Left lobe of liver (tissue), 1 donor: ENCODE data around the gene MANSC1. TPM values are rescaled to one million over a fixed set of nuclear protein-coding genes. Genes with fewer than 3 reads are reported as not detected.

Source experiments
- total RNA-seq: library from RNA; stranded (reverse); gene quantifications from one replicate; pipeline ENCODE4 v1.2.1, GENCODE V29; 2021
- donor health status: DM: no; HTN: yes; CAD: no.

The MANSC1 gene
- total RNA-seq, 1 donor from 2014 or later: 6.6 TPM

Other genes starting within 250 kb of the MANSC1 start
- 36.3 TPM for gene LRP6, start 83.2 kb downstream of the MANSC1 start, total RNA-seq
- gene BORCS5, start 6.8 kb upstream of the MANSC1 start, total RNA-seq: 8.3 TPM
- gene DUSP16, start 212.6 kb upstream of the MANSC1 start, total RNA-seq: 46.2 TPM